ENCODE measurements around the gene VSNL1. TPM values are rescaled to one million over a fixed set of nuclear protein-coding genes. Genes with fewer than 3 reads are reported as not detected.

The VSNL1 gene
- total RNA-seq, 2 experiments from 2014 or later = not detected

DNA sequence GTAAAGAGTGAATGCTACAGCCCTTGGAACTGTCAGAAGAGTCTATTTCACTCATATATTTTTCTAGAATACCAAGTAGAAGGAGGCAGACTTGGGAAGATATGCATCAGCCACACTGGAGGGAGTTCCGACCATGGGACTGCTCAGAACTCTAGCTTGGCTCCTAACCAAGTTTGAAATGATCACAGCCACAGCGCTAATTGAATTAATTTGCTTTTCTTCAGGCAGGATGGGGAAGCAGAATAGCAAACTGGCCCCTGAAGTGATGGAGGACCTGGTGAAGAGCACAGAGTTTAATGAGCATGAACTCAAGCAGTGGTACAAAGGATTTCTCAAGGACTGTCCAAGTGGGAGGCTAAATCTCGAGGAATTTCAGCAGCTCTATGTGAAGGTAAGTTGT is 51.4 kb downstream of the VSNL1 start:
- DNase-seq = no peak
- TF ChIP-seq, protein P1, sequence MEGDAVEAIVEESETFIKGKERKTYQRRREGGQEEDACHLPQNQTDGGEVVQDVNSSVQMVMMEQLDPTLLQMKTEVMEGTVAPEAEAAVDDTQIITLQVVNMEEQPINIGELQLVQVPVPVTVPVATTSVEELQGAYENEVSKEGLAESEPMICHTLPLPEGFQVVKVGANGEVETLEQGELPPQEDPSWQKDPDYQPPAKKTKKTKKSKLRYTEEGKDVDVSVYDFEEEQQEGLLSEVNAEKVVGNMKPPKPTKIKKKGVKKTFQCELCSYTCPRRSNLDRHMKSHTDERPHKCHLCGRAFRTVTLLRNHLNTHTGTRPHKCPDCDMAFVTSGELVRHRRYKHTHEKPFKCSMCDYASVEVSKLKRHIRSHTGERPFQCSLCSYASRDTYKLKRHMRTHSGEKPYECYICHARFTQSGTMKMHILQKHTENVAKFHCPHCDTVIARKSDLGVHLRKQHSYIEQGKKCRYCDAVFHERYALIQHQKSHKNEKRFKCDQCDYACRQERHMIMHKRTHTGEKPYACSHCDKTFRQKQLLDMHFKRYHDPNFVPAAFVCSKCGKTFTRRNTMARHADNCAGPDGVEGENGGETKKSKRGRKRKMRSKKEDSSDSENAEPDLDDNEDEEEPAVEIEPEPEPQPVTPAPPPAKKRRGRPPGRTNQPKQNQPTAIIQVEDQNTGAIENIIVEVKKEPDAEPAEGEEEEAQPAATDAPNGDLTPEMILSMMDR (IDR thresholded peaks at IDR 0.05) = no peak
- Mint-ChIP-seq H3K36me3 (ENCODE audit: low read depth) (no peaks in the 10 kb centered on the region), H3K27me3 (peaks cover 2% of the 10 kb centered on the region), H3K27ac (no peak overlapping the region), H3K9me3 (no peaks in the 10 kb centered on the region), H3K4me3 (no peak overlapping the region), H3K4me1 (ENCODE audit: low read depth) (no peaks in the 10 kb centered on the region)
- ChIA-PET POLR2A (no interaction called here), CTCF (no interaction called here)
- intact Hi-C loops (cut with micrococcal nuclease) = no loop called here
- no peak for ATAC-seq

- ChIA-PET CTCF (no interaction called here), POLR2A (no interaction called here)
- no peak overlapping the region for H3K27ac Mint-ChIP-seq
- TF ChIP-seq, protein P1 (IDR thresholded peaks at IDR 0.05) = no peak
- H3K36me3 Mint-ChIP-seq (ENCODE audit: low read depth) = no peaks in the 10 kb centered on the region
- H3K27me3 Mint-ChIP-seq = peaks cover 2% of the 10 kb centered on the region
- no peak for DNase-seq
- H3K4me1 Mint-ChIP-seq (ENCODE audit: low read depth) = no peaks in the 10 kb centered on the region
- ATAC-seq = no peak
- H3K9me3 Mint-ChIP-seq = no peaks in the 10 kb centered on the region
- H3K4me3 Mint-ChIP-seq = no peak overlapping the region
- intact Hi-C loops (cut with micrococcal nuclease) = no loop called here
These were observed 52.4 kb downstream of the VSNL1 start for GRCh38 chr2:17592731-17593409.

GRCh38 chr2:17593445-17593840 is 52.9 kb downstream of the VSNL1 start:
- CTCF ChIA-PET = no interaction called here
- intact Hi-C loops (cut with micrococcal nuclease) = no loop called here
- Mint-ChIP-seq H3K36me3 (ENCODE audit: low read depth) (no peaks in the 10 kb centered on the region), H3K4me3 (no peak overlapping the region), H3K27me3 (peaks cover 2% of the 10 kb centered on the region), H3K4me1 (ENCODE audit: low read depth) (no peaks in the 10 kb centered on the region), H3K27ac (no peak overlapping the region), H3K9me3 (no peaks in the 10 kb centered on the region)
- TF ChIP-seq, protein P1 (IDR thresholded peaks at IDR 0.05) = no peak
- POLR2A ChIA-PET = no interaction called here
- ATAC-seq (no peak), DNase-seq (no peak)

- TF ChIP-seq, protein P1 (IDR thresholded peaks at IDR 0.05) = no peak
- ChIA-PET CTCF (no interaction called here), POLR2A (no interaction called here)
- Mint-ChIP-seq H3K4me3 (no peak overlapping the region), H3K27ac (no peak overlapping the region), H3K9me3 (no peaks in the 10 kb centered on the region), H3K27me3 (peaks cover 2% of the 10 kb centered on the region), H3K4me1 (ENCODE audit: low read depth) (no peaks in the 10 kb centered on the region), H3K36me3 (ENCODE audit: low read depth) (no peaks in the 10 kb centered on the region)
- DNase-seq (no peak), ATAC-seq (no peak)
- intact Hi-C loops (cut with micrococcal nuclease) = no loop called here
These were observed 53.5 kb downstream of the VSNL1 start for GRCh38 chr2:17593841-17594491.

DNA sequence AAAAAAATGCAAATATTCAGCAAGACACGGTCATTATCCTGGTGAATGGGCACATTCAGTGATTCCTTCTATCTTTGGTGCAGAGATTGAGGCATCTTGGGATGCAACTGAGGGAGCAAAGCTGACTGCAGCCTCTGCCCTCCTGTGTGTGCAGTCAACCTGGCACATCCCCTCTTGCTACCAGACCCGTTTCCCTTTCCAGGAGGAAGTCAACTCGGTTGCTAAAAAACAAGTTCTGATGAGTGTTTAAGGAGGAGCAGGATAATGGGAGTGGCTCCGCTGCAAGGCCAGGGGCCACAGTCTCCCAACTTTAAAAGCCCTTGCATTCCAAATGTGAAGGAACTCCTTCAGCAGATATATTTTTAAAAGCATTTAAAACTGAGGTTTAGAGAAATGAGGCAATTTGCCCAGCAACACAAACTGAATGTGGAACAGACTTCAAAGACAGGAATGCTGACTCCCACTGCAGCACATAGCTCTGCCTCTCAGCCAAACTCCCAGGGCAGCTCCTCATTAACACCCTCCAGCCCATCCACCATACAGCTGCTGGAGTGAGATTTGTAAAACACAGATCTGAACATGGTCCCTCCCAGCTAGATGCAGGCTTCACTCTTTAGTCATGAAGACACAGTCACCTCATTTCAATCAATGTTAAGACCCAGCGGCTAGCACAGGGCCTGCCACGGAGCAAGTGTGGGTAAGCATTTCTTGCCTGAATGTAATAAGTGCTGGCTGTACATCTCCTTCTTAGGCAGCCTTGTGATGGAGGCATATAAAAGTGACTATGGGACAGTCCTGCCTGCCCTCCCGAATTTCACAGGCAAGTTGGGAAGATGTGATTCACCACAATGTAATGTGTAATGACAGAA is 54.3 kb downstream of the VSNL1 start:
- DNase-seq (no peak), ATAC-seq (no peak)
- no peaks in the 10 kb centered on the region for H3K9me3 Mint-ChIP-seq
- intact Hi-C loops (cut with micrococcal nuclease) = no loop called here
- ChIA-PET CTCF (no interaction called here), POLR2A (no interaction called here)
- TF ChIP-seq, protein P1 (IDR thresholded peaks at IDR 0.05) = no peak
- H3K27ac Mint-ChIP-seq = no peak overlapping the region
- peaks cover 2% of the 10 kb centered on the region for H3K27me3 Mint-ChIP-seq
- no peaks in the 10 kb centered on the region for H3K4me1 Mint-ChIP-seq (ENCODE audit: low read depth)
- no peak overlapping the region for H3K4me3 Mint-ChIP-seq
- no peaks in the 10 kb centered on the region for H3K36me3 Mint-ChIP-seq (ENCODE audit: low read depth)
